Calu3 (cell line): ENCODE data around the gene ABCD2. TPM values are rescaled to one million over a fixed set of nuclear protein-coding genes. Genes with fewer than 3 reads are reported as not detected.

Experiments used
- BruUV-seq: library from RNA; stranded (reverse); fragments of 400-500 nt; replicated peaks from 2 replicates; lab custom pipeline; 2021; lab: Mats Ljungman, UMichigan
- CTCF ChIA-PET: fragments of 300-600 bp; sonication (Branson Sonifier 250); formaldehyde crosslinking; loops from one replicate; lab custom pipeline; 2022; ENCODE audit warnings: antibody characterized with exemption; lab: Charles Lee
- DNase-seq: peaks from one replicate; pipeline ENCODE4 v3.0.0; 2022
- H3K27ac Mint-ChIP-seq: one replicate; pipeline ENCODE4 v1.8.0; 2022; ENCODE audit warnings: mixed read lengths; ENCODE audit not compliant: unreplicated experiment
- H3K27me3 Mint-ChIP-seq: one replicate; pipeline ENCODE4 v1.8.0; 2022; ENCODE audit warnings: mixed read lengths; ENCODE audit not compliant: unreplicated experiment
- H3K36me3 Mint-ChIP-seq: one replicate; pipeline ENCODE4 v1.8.0; 2022; ENCODE audit warnings: mild to moderate bottlenecking, moderate library complexity, mixed read lengths; ENCODE audit not compliant: insufficient read depth, unreplicated experiment
- H3K4me1 Mint-ChIP-seq: one replicate; pipeline ENCODE4 v1.8.0; 2022; ENCODE audit warnings: mild to moderate bottlenecking, low read depth, mixed read lengths; ENCODE audit not compliant: unreplicated experiment
- H3K4me3 Mint-ChIP-seq: one replicate; pipeline ENCODE4 v1.8.0; 2022; ENCODE audit warnings: mild to moderate bottlenecking, low read depth, moderate library complexity, mixed read lengths; ENCODE audit not compliant: unreplicated experiment
- H3K9me3 Mint-ChIP-seq: one replicate; pipeline ENCODE4 v1.8.0; 2022; ENCODE audit warnings: low read depth, mixed read lengths; ENCODE audit not compliant: unreplicated experiment
- intact Hi-C: fragments of 100-400 bp; cut with micrococcal nuclease; formaldehyde crosslinking; loops from one replicate; pipeline ENCODE4 v1.10.0; 2022; ENCODE audit not compliant: unreplicated experiment
- total RNA-seq: library from RNA; stranded (reverse); gene quantifications from 2 replicates; pipeline ENCODE4 v1.2.3, GENCODE V29; 2022
- TF ChIP-seq, protein P1 (sequence below): fragments of 200-600 bp; IDR thresholded peaks from one replicate; pipeline ENCODE4 v1.8.0; 2022; ENCODE audit warnings: antibody characterized with exemption; ENCODE audit not compliant: unreplicated experiment

Gene ABCD2
- total RNA-seq, 1 experiment from 2014 or later, result not detected

DNA sequence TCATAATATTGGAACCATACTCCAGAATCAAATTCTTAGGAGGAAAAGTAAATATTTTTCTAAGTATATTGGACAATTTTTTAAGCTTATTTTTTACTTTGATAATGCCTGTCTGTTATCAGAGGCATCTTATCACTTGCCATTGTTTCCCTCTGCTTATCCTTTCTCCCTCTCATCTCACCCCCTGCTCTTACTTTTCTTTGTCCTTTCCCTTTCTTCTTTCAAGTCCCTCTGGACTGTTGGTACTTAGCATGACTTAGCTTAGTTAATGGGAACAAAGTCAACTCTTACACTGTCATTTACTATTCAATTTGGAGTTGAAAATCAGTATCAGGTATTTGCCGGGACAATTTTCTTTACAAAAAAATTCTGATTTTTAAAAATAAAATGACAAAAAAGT is 45.2 kb downstream of the ABCD2 start:
- CTCF ChIA-PET, result no interaction called here

DNA sequence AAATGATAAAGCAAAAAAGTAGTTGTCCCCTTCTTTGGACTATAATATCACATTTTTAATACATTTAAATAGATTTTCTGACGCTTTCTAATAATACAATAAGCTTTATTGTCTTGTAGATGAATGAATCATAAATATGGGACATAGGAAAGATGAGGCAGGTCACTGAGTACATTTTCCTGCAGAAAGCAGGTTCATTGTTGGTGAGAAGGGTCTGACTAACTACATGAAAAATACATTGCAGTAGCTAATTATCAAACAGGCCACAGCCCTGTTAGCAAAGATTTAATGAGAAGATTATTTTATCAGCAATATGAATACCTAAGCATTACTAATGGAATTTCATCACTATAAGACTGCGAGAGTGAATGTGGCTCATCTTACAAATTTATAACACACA is 45.6 kb downstream of the ABCD2 start:
- no peaks in the 10 kb centered on the region for H3K36me3 Mint-ChIP-seq
- intact Hi-C loops, result no loop called here
- TF ChIP-seq, protein P1, sequence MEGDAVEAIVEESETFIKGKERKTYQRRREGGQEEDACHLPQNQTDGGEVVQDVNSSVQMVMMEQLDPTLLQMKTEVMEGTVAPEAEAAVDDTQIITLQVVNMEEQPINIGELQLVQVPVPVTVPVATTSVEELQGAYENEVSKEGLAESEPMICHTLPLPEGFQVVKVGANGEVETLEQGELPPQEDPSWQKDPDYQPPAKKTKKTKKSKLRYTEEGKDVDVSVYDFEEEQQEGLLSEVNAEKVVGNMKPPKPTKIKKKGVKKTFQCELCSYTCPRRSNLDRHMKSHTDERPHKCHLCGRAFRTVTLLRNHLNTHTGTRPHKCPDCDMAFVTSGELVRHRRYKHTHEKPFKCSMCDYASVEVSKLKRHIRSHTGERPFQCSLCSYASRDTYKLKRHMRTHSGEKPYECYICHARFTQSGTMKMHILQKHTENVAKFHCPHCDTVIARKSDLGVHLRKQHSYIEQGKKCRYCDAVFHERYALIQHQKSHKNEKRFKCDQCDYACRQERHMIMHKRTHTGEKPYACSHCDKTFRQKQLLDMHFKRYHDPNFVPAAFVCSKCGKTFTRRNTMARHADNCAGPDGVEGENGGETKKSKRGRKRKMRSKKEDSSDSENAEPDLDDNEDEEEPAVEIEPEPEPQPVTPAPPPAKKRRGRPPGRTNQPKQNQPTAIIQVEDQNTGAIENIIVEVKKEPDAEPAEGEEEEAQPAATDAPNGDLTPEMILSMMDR, result no peak
- H3K27me3 Mint-ChIP-seq, result no peaks in the 10 kb centered on the region
- no peaks in the 10 kb centered on the region for H3K9me3 Mint-ChIP-seq
- no peak overlapping the region for H3K27ac Mint-ChIP-seq
- no peak overlapping the region for H3K4me3 Mint-ChIP-seq
- no TSS peak for BruUV-seq
- CTCF ChIA-PET, result no interaction called here
- peaks cover 30% of the 10 kb centered on the region for H3K4me1 Mint-ChIP-seq
- DNase-seq, result no peak

More for the DNA sequence above, 45.2 kb downstream of the ABCD2 start:
- TF ChIP-seq, protein P1, result no peak
- intact Hi-C loops, result no loop called here
- peaks cover 30% of the 10 kb centered on the region for H3K4me1 Mint-ChIP-seq
- H3K27me3 Mint-ChIP-seq, result no peaks in the 10 kb centered on the region
- BruUV-seq, result no TSS peak
- no peaks in the 10 kb centered on the region for H3K36me3 Mint-ChIP-seq
- H3K27ac Mint-ChIP-seq, result peak overlapping the region; percentile 87
- DNase-seq, result no peak
- H3K4me3 Mint-ChIP-seq, result no peak overlapping the region
- H3K9me3 Mint-ChIP-seq, result no peaks in the 10 kb centered on the region

DNA sequence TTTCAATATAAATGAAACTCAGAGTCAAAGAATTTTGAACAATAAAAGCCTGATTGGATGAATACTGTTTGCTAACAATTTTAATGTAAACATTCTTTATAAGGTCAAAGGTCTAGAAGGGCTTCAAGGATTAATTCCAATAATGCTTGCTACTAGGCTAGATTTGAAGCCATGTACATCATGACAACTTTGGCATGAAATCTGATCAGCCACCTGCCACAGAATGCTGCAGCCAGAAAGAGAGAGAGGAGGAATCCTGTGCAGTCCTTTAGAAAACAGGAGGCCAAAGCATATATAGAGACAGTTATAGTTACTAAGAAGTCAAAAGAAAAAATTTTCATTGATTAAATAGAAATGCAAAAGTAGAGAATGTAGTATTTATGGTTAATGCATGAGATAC is 47.1 kb downstream of the ABCD2 start:
- no peak overlapping the region for H3K27ac Mint-ChIP-seq
- no TSS peak for BruUV-seq
- DNase-seq, result no peak
- CTCF ChIA-PET, result no interaction called here
- H3K4me3 Mint-ChIP-seq, result no peak overlapping the region
- H3K36me3 Mint-ChIP-seq, result no peaks in the 10 kb centered on the region
- peaks cover 30% of the 10 kb centered on the region for H3K4me1 Mint-ChIP-seq
- intact Hi-C loops, result no loop called here
- TF ChIP-seq, protein P1, result no peak
- H3K27me3 Mint-ChIP-seq, result no peaks in the 10 kb centered on the region
- H3K9me3 Mint-ChIP-seq, result no peaks in the 10 kb centered on the region

DNA sequence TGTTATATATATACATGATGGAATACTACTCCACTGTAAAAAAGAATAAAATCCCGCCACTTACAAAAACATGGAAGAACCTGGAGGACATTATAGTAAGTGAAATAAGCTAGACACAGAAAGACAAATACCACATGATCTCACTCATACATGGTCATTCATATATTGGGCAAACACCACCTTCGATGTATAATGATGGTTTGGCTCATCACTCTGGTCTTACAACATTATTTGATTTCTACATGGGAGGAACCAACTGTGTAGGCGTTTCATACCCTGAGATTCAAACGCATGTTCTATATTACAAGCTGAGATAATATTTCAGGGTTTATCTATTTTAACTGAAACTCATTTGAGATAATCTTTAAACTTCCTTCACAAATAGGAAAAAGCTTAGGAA is 48.3 kb downstream of the ABCD2 start:
- BruUV-seq, result no TSS peak
- DNase-seq, result no peak
- Mint-ChIP-seq H3K36me3 (no peaks in the 10 kb centered on the region), H3K27ac (no peak overlapping the region), H3K4me3 (no peak overlapping the region), H3K4me1 (peaks cover 30% of the 10 kb centered on the region), H3K9me3 (peaks cover 3% of the 10 kb centered on the region), H3K27me3 (no peaks in the 10 kb centered on the region)
- CTCF ChIA-PET, result no interaction called here
- TF ChIP-seq, protein P1, result no peak
- intact Hi-C loops, result no loop called here
